ENCODE results near the gene CDK14. TPM values are rescaled to one million over a fixed set of nuclear protein-coding genes. Genes with fewer than 3 reads are reported as not detected.

CDK14 gene
- total and polyA plus RNA-seq, 10 of the 15 experiments (the other 5 are each of a cell fraction or from before 2014, with no cell fraction given) = 6.5 to 61.3 (median 24.2) TPM

DNA sequence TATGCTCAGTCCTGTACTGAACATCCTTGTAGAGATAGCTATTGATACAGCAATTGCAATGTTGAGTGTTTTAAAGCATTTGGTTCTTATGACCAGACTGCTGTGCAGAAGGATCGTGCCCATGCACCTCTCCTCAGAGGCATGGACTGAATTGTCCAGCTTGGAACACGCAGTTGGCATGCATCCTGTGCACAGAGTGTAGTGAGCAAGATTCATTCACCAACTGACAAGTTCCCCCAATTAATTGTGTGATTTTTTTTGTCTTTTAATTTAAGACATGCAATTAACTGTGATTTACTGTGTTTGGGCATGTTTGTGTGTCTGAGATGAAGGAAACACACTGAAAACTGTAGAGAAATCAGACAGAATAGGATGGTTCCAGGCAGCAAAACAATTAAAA, 323.7 kb downstream of the CDK14 start (continued):
- TF ChIP-seq, protein P1, sequence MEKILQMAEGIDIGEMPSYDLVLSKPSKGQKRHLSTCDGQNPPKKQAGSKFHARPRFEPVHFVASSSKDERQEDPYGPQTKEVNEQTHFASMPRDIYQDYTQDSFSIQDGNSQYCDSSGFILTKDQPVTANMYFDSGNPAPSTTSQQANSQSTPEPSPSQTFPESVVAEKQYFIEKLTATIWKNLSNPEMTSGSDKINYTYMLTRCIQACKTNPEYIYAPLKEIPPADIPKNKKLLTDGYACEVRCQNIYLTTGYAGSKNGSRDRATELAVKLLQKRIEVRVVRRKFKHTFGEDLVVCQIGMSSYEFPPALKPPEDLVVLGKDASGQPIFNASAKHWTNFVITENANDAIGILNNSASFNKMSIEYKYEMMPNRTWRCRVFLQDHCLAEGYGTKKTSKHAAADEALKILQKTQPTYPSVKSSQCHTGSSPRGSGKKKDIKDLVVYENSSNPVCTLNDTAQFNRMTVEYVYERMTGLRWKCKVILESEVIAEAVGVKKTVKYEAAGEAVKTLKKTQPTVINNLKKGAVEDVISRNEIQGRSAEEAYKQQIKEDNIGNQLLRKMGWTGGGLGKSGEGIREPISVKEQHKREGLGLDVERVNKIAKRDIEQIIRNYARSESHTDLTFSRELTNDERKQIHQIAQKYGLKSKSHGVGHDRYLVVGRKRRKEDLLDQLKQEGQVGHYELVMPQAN (conservative IDR thresholded peaks at IDR 0.05) = no peak
- TF ChIP-seq POU2F2 (IDR thresholded peaks at IDR 0.05; ENCODE audit: borderline replicate concordance, low read depth, low read length) (no peak), SUPT20H (IDR thresholded peaks at IDR 0.05; ENCODE audit: borderline replicate concordance, control insufficient read depth, low read depth, low read length) (no peak), POLR2AphosphoS5 (IDR thresholded peaks at IDR 0.05; ENCODE audit: low read length) (no peak), FOS (IDR thresholded peaks at IDR 0.05; ENCODE audit: borderline replicate concordance, extremely low read depth, insufficient read length) (no peak), CHD1 (IDR thresholded peaks at IDR 0.05; ENCODE audit: low read depth, low read length) (no peak), JUNB (IDR thresholded peaks at IDR 0.05) (no peak), NBN (IDR thresholded peaks at IDR 0.05) (no peak), ZNF217 (IDR thresholded peaks at IDR 0.05) (no peak)
- TF ChIP-seq, protein P2, sequence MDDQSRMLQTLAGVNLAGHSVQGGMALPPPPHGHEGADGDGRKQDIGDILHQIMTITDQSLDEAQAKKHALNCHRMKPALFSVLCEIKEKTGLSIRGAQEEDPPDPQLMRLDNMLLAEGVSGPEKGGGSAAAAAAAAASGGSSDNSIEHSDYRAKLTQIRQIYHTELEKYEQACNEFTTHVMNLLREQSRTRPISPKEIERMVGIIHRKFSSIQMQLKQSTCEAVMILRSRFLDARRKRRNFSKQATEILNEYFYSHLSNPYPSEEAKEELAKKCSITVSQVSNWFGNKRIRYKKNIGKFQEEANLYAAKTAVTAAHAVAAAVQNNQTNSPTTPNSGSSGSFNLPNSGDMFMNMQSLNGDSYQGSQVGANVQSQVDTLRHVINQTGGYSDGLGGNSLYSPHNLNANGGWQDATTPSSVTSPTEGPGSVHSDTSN (IDR thresholded peaks at IDR 0.05; ENCODE audit: insufficient replicate concordance, low read depth, low read length) = no peak
- TF ChIP-seq, protein P3, sequence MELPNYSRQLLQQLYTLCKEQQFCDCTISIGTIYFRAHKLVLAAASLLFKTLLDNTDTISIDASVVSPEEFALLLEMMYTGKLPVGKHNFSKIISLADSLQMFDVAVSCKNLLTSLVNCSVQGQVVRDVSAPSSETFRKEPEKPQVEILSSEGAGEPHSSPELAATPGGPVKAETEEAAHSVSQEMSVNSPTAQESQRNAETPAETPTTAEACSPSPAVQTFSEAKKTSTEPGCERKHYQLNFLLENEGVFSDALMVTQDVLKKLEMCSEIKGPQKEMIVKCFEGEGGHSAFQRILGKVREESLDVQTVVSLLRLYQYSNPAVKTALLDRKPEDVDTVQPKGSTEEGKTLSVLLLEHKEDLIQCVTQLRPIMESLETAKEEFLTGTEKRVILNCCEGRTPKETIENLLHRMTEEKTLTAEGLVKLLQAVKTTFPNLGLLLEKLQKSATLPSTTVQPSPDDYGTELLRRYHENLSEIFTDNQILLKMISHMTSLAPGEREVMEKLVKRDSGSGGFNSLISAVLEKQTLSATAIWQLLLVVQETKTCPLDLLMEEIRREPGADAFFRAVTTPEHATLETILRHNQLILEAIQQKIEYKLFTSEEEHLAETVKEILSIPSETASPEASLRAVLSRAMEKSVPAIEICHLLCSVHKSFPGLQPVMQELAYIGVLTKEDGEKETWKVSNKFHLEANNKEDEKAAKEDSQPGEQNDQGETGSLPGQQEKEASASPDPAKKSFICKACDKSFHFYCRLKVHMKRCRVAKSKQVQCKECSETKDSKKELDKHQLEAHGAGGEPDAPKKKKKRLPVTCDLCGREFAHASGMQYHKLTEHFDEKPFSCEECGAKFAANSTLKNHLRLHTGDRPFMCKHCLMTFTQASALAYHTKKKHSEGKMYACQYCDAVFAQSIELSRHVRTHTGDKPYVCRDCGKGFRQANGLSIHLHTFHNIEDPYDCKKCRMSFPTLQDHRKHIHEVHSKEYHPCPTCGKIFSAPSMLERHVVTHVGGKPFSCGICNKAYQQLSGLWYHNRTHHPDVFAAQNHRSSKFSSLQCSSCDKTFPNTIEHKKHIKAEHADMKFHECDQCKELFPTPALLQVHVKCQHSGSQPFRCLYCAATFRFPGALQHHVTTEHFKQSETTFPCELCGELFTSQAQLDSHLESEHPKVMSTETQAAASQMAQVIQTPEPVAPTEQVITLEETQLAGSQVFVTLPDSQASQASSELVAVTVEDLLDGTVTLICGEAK (IDR thresholded peaks at IDR 0.05; ENCODE audit: borderline replicate concordance) = no peak
- TF ChIP-seq, protein P4, sequence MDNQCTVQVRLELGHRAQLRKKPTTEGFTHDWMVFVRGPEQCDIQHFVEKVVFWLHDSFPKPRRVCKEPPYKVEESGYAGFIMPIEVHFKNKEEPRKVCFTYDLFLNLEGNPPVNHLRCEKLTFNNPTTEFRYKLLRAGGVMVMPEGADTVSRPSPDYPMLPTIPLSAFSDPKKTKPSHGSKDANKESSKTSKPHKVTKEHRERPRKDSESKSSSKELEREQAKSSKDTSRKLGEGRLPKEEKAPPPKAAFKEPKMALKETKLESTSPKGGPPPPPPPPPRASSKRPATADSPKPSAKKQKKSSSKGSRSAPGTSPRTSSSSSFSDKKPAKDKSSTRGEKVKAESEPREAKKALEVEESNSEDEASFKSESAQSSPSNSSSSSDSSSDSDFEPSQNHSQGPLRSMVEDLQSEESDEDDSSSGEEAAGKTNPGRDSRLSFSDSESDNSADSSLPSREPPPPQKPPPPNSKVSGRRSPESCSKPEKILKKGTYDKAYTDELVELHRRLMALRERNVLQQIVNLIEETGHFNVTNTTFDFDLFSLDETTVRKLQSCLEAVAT (IDR thresholded peaks at IDR 0.05) = no peak

Measured in GM12878 (cell line).